ENCODE results near the gene RNF169.

- no peak for TF ChIP-seq POLR2A (IDR thresholded peaks at IDR 0.05; ENCODE audit: low read depth)
- TF ChIP-seq CTCF (IDR thresholded peaks at IDR 0.05): no peak
- no peak for TF ChIP-seq POLR2AphosphoS5 (IDR thresholded peaks at IDR 0.05)
Observed at GRCh38 chr11:74838188-74838587, 89.5 kb downstream of the RNF169 start.
